ENCODE results near the gene GOLPH3. TPM values are rescaled to one million over a fixed set of nuclear protein-coding genes. Genes with fewer than 3 reads are reported as not detected.

Gene GOLPH3
- total RNA-seq, 1 experiment from 2014 or later: 115 TPM

- TF ChIP-seq CTCF (IDR thresholded peaks at IDR 0.05; ENCODE audit: unreplicated experiment): no peak
- Mint-ChIP-seq H3K27ac (ENCODE audit: unreplicated experiment) (no peak overlapping the region), H3K36me3 (ENCODE audit: insufficient read depth, unreplicated experiment) (peaks cover 9% of the 10 kb centered on the region), H3K4me3 (ENCODE audit: low read depth, unreplicated experiment) (no peak overlapping the region), H3K27me3 (ENCODE audit: unreplicated experiment) (no peaks in the 10 kb centered on the region), H3K9me3 (ENCODE audit: low read depth, unreplicated experiment) (no peaks in the 10 kb centered on the region), H3K4me1 (ENCODE audit: low read depth, unreplicated experiment) (peaks cover 52% of the 10 kb centered on the region)
- intact Hi-C loops (cut with micrococcal nuclease; ENCODE audit: unreplicated experiment): no loop called here
- CTCF ChIA-PET: no interaction called here
- BruUV-seq (replicated peaks): no TSS peak
- no peak for DNase-seq
Measured at GRCh38 chr5:32202394-32202793, 28.3 kb upstream of the GOLPH3 start.

GRCh38 chr5:32201122-32201753, 27.1 kb upstream of the GOLPH3 start:
- intact Hi-C loops (cut with micrococcal nuclease; ENCODE audit: unreplicated experiment): no loop called here
- Mint-ChIP-seq H3K27ac (ENCODE audit: unreplicated experiment) (peak overlapping the region; percentile 86), H3K4me3 (ENCODE audit: low read depth, unreplicated experiment) (peak overlapping the region; percentile 33), H3K36me3 (ENCODE audit: insufficient read depth, unreplicated experiment) (peaks cover 9% of the 10 kb centered on the region), H3K9me3 (ENCODE audit: low read depth, unreplicated experiment) (no peaks in the 10 kb centered on the region), H3K27me3 (ENCODE audit: unreplicated experiment) (no peaks in the 10 kb centered on the region), H3K4me1 (ENCODE audit: low read depth, unreplicated experiment) (peaks cover 44% of the 10 kb centered on the region)
- CTCF ChIA-PET: interaction anchor here (0.6 to 1.5 kb wide), 4 partner anchors 31 to 196 kb away, joined by 3 to 8 read pairs (median 4); no protein-coding TSS in a partner anchor
- no peak for DNase-seq
- BruUV-seq (replicated peaks): no TSS peak
- TF ChIP-seq CTCF (IDR thresholded peaks at IDR 0.05; ENCODE audit: unreplicated experiment): no peak

- Mint-ChIP-seq H3K27ac (ENCODE audit: unreplicated experiment) (no peak overlapping the region), H3K9me3 (ENCODE audit: low read depth, unreplicated experiment) (no peaks in the 10 kb centered on the region), H3K36me3 (ENCODE audit: insufficient read depth, unreplicated experiment) (peaks cover 15% of the 10 kb centered on the region), H3K4me3 (ENCODE audit: low read depth, unreplicated experiment) (no peak overlapping the region), H3K27me3 (ENCODE audit: unreplicated experiment) (no peaks in the 10 kb centered on the region), H3K4me1 (ENCODE audit: low read depth, unreplicated experiment) (peaks cover 42% of the 10 kb centered on the region)
- CTCF ChIA-PET: no interaction called here
- intact Hi-C loops (cut with micrococcal nuclease; ENCODE audit: unreplicated experiment): no loop called here
- no peak for DNase-seq
- no peak for TF ChIP-seq CTCF (IDR thresholded peaks at IDR 0.05; ENCODE audit: unreplicated experiment)
- BruUV-seq (replicated peaks): no TSS peak
Measured at GRCh38 chr5:32197032-32197431, 22.9 kb upstream of the GOLPH3 start.

- no peak for TF ChIP-seq CTCF (IDR thresholded peaks at IDR 0.05; ENCODE audit: unreplicated experiment)
- H3K27me3 Mint-ChIP-seq (ENCODE audit: unreplicated experiment): no peaks in the 10 kb centered on the region
- H3K27ac Mint-ChIP-seq (ENCODE audit: unreplicated experiment): no peak overlapping the region
- BruUV-seq (replicated peaks): no TSS peak
- H3K9me3 Mint-ChIP-seq (ENCODE audit: low read depth, unreplicated experiment): no peaks in the 10 kb centered on the region
- H3K4me3 Mint-ChIP-seq (ENCODE audit: low read depth, unreplicated experiment): no peak overlapping the region
- H3K36me3 Mint-ChIP-seq (ENCODE audit: insufficient read depth, unreplicated experiment): peaks cover 6% of the 10 kb centered on the region
- peaks cover 24% of the 10 kb centered on the region for H3K4me1 Mint-ChIP-seq (ENCODE audit: low read depth, unreplicated experiment)
- CTCF ChIA-PET: no interaction called here
- intact Hi-C loops (cut with micrococcal nuclease; ENCODE audit: unreplicated experiment): no loop called here
- no peak for DNase-seq
Measured at GRCh38 chr5:32195265-32195664, 21.1 kb upstream of the GOLPH3 start.

Data from Calu3 (cell line).